GM20000 (cell line): ENCODE results near the gene TERC.

ENCODE experiments used
- DNase-seq: peaks from one replicate; pipeline ENCODE4 v3.0.0; 2012; ENCODE audit warnings: low spot score
- TF ChIP-seq, protein P1 (sequence below): IDR thresholded peaks from 2 replicates; pipeline ENCODE4 v1.5.1; 2012; ENCODE audit warnings: mild to moderate bottlenecking, control low read depth; ENCODE audit errors: extremely low read depth, missing control alignments

TERC gene

DNA sequence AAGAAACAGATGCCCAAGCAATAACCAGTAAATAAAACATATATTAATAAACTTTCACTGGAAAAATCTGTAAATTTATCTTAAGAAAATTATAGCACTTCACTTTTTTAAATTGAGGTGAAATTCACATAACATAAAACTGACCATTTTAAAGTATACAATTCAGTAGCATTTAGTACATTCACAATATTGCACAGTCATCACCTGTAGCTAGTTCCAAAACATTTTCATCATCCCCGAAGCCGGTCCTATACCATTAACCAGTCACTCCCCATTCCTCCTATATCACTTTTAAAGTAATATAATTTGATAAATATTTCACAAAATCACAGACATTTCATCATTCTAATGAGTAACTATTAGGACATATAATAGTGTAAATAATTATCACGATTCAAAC lies 39.8 kb upstream of the TERC start:
- TF ChIP-seq, protein P1, sequence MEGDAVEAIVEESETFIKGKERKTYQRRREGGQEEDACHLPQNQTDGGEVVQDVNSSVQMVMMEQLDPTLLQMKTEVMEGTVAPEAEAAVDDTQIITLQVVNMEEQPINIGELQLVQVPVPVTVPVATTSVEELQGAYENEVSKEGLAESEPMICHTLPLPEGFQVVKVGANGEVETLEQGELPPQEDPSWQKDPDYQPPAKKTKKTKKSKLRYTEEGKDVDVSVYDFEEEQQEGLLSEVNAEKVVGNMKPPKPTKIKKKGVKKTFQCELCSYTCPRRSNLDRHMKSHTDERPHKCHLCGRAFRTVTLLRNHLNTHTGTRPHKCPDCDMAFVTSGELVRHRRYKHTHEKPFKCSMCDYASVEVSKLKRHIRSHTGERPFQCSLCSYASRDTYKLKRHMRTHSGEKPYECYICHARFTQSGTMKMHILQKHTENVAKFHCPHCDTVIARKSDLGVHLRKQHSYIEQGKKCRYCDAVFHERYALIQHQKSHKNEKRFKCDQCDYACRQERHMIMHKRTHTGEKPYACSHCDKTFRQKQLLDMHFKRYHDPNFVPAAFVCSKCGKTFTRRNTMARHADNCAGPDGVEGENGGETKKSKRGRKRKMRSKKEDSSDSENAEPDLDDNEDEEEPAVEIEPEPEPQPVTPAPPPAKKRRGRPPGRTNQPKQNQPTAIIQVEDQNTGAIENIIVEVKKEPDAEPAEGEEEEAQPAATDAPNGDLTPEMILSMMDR, result no peak
- no peak for DNase-seq

DNA sequence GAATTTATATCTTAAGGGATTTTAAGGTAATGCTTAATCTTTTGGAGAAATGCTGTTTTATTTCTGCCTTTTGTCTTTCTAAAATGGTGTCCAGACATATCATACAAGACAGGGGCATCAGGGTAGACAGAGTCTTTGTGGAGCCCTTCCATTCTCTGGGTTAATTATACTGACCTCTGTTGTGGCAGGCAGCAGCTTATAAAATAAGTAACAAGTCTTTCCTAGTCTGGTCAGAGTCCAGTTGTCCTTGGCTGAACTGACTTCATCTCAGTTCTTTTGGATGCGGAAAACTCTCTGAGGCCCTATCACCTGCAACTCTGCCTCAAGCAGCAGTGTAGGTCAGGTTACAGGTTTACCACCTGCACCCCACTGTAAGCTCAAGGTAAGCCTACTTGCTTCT lies 27.5 kb upstream of the TERC start:
- TF ChIP-seq, protein P1, result no peak
- no peak for DNase-seq

DNA sequence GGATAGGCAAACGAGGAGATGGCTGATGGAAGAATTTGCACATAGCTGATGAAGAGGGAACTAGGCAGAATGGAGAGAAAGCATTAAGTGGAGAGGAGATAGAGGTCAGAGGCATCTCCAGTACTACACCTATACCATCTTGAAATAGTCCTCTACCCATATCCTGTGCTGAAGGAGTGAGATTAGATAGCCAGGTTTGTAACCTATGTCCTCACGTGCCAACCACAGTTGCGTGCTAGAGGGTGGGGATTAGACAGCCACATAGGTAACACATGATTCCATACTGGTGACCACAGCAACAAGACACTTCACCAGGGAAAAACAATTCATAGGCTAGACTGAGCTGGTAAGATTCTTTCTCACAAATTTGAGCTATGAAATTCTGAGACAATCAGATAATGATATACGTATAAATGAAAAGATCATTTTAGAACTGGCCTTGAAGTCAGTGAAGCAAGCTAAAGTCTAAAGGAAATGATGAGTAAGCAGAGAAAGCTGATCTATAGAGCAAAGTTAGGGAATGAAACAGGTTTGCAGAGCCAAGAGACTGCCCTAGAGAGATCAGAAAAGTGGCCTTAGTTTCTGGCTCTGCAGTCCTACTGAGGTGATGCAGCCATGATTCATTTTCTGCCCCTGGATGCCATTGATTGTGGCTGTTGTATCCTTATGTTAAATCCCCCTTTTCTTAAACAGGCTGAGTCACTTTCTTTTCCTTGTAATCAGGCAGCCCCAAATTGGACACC lies 26.0 kb upstream of the TERC start:
- no peak for DNase-seq
- TF ChIP-seq, protein P1, result no peak

DNA sequence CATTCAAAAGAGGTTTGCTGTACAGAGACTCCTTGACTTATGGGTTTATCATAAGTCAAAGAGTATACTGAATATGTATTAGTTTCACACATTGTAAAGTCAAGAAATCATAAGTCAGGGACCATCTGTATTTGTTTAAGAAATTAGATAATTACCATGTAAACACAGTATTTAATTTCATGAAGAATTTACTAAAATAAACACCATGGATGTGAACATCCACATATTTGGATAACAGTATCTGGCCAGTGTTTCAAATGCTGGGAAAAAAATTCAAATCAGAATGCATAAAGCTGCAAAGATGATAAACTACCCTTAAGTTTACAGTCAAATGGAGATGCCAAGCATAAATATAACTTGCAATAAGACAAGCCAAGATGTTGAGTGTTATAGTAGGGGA lies 25.4 kb upstream of the TERC start:
- TF ChIP-seq, protein P1, result no peak
- no peak for DNase-seq

DNA sequence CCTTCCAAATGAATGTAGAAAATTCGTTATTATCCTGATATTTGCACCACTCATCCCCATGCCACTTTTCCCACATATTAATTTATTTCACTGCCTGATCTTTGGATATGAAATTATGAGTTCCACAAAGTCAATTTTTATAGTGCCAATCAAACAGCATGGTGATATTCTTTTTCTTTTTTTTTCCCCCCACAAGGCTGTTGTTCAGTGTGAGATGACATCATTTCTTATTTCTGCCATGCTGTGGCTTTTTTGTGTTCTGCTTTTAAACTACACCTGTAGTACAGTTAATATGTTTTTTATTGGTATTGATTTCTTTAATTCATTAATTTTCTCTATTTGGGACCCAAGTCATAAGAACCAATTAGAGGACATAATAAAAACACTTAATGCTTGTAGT lies 22.9 kb upstream of the TERC start:
- TF ChIP-seq, protein P1, result no peak
- no peak for DNase-seq

DNA sequence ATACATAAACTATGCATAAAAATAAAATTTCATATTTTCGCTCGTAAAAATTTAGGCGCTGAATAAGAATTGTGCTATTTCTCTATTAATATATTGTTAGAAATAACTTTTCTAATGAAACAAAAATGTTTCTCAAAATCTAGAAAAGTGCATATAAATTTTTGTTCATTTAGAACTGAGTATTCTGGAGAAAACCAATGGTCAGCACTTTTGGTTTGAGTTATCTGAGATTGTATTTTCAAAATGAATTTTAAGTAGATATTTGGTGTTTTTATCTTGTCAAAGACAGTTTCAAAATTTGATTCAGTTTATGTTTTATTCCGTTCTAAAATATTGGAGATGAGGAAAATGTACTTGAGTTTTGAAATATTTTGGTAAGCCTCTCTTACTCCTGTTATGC lies 22.3 kb upstream of the TERC start:
- no peak for DNase-seq
- TF ChIP-seq, protein P1, result no peak

DNA sequence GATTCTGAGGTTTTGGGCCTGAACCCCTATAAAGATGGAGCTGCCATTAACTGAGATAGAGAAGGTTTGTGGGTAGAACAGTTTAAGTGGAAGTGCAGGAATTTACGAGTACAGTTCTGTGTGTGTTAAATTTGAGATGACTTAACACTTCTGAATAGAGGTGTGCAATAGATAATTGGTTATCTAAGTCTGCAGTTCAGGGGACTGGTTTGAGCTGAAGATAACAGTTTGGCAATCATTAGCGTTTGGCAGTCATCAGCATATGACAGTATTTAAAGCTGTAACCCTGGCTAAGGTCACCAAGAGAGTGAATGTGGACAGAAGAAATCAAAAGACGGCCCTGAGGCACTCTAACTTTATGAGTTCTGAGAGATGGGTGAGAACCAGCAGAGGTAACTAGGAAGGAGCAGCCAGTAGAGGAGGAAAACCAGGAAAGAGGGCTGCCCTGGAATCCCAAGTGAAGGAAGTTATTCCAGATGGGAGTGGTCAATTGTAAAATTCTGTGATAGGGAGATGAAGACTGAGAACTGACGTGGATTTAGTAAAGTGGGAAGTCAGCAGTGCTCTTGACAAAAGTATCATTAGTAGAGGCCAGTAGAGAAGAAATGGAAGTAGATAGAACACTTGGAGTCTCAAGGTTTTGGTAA lies 16.5 kb upstream of the TERC start:
- TF ChIP-seq, protein P1, result no peak
- DNase-seq, result no peak
